Sigmoid colon (tissue), 4 donors: Measurements from ENCODE around the gene UBE2B.

Source experiments
- CTCF ChIP-seq, 4 experiments: fragments of 450-650 bp in 3 of 4; fragments of 200-600 bp in 1 of 4; IDR thresholded peaks; one replicate each; pipeline ENCODE4 v1.5.1; 2016 to 2019; ENCODE audit warnings: antibody characterized with exemption in 4 of 4, mild to moderate bottlenecking in 3 of 4, moderate library complexity in 2 of 4
- EP300 ChIP-seq, 4 donors: sonication (generic); formaldehyde crosslinking; IDR thresholded peaks; one replicate each; pipeline ENCODE4 v1.6.1; 2017; ENCODE audit warnings: antibody characterized with exemption in 4 of 4

GRCh38 chr5:134345996-134346395 is 25.4 kb upstream of the UBE2B start:
- TF ChIP-seq EP300 (IDR thresholded peaks at IDR 0.05) (no peak), CTCF (IDR thresholded peaks at IDR 0.05) (no peak)
